ENCODE data around the gene GDPD1.
"Not testable (repeated sequence)": the region's sequence is repeated elsewhere in the genome, so short reads cannot be mapped to it uniquely, and the experiment has no call there.

GDPD1 gene

GRCh38 chr17:59244081-59244480 is 23.8 kb downstream of the GDPD1 start:
- no peak for DNase-seq (ENCODE audit: low read depth)

- no peak for DNase-seq (ENCODE audit: low read depth)
Observed at GRCh38 chr17:59254742-59255141, 34.4 kb downstream of the GDPD1 start.

- no peak for DNase-seq (ENCODE audit: low read depth)
Observed at GRCh38 chr17:59257101-59257500, 36.8 kb downstream of the GDPD1 start.

- no peak for DNase-seq (ENCODE audit: low read depth)
Observed at GRCh38 chr17:59260722-59261121, 40.4 kb downstream of the GDPD1 start.

GRCh38 chr17:59266745-59267144 is 46.4 kb downstream of the GDPD1 start:
- DNase-seq (ENCODE audit: low read depth) = no peak

GRCh38 chr17:59267776-59268175 is 47.5 kb downstream of the GDPD1 start:
- no peak for DNase-seq (ENCODE audit: low read depth)

GRCh38 chr17:59275618-59276017 is 55.3 kb downstream of the GDPD1 start:
- no peak for DNase-seq (ENCODE audit: low read depth)

GRCh38 chr17:59277031-59277430 is 56.7 kb downstream of the GDPD1 start:
- no peak for DNase-seq (ENCODE audit: low read depth)

- DNase-seq (ENCODE audit: low read depth) = no peak
Observed at GRCh38 chr17:59278406-59278805, 58.1 kb downstream of the GDPD1 start.

GRCh38 chr17:59284317-59284716 is 64.0 kb downstream of the GDPD1 start:
- no peak for DNase-seq (ENCODE audit: low read depth)

GRCh38 chr17:59287452-59287851 is 67.1 kb downstream of the GDPD1 start:
- no peak for DNase-seq (ENCODE audit: low read depth)

- no peak for DNase-seq (ENCODE audit: low read depth)
Observed at GRCh38 chr17:59287891-59288290, 67.6 kb downstream of the GDPD1 start.

GRCh38 chr17:59289981-59290301 is 69.6 kb downstream of the GDPD1 start:
- no peak for DNase-seq (ENCODE audit: low read depth)

- DNase-seq (ENCODE audit: low read depth) = not testable (repeated sequence)
Observed at GRCh38 chr17:59290302-59290998, 70.1 kb downstream of the GDPD1 start.

- no peak for DNase-seq (ENCODE audit: low read depth)
Observed at GRCh38 chr17:59292174-59292523, 71.8 kb downstream of the GDPD1 start.

- DNase-seq (ENCODE audit: low read depth) = no peak
Observed at GRCh38 chr17:59296190-59296589, 75.9 kb downstream of the GDPD1 start.

- DNase-seq (ENCODE audit: low read depth) = no peak
Observed at GRCh38 chr17:59298521-59298920, 78.2 kb downstream of the GDPD1 start.

GRCh38 chr17:59299400-59300092 is 79.2 kb downstream of the GDPD1 start:
- DNase-seq (ENCODE audit: low read depth) = no peak

- DNase-seq (ENCODE audit: low read depth) = no peak
Observed at GRCh38 chr17:59300941-59301340, 80.6 kb downstream of the GDPD1 start.

- no peak for DNase-seq (ENCODE audit: low read depth)
Observed at GRCh38 chr17:59304811-59305210, 84.5 kb downstream of the GDPD1 start.

- no peak for DNase-seq (ENCODE audit: low read depth)
Observed at GRCh38 chr17:59310263-59310920, 90.1 kb downstream of the GDPD1 start.

- DNase-seq (ENCODE audit: low read depth) = peak; percentile 35
Observed at GRCh38 chr17:59311051-59311468, 90.7 kb downstream of the GDPD1 start.

GRCh38 chr17:59311521-59311920 is 91.2 kb downstream of the GDPD1 start:
- DNase-seq (ENCODE audit: low read depth) = not testable (repeated sequence)

Data from fibroblast of the conjunctiva (primary cell).